HG02840 (cell line): ENCODE data around the gene CIC.

Experiments
- ATAC-seq: cut with Tn5 transposase; IDR thresholded peaks from one replicate; pipeline ENCODE4 v1.9.1; 2021; ENCODE audit warnings: mild to moderate bottlenecking, moderate library complexity, moderate number of reproducible peaks; ENCODE audit not compliant: unreplicated experiment, low FRiP score

The CIC gene

DNA sequence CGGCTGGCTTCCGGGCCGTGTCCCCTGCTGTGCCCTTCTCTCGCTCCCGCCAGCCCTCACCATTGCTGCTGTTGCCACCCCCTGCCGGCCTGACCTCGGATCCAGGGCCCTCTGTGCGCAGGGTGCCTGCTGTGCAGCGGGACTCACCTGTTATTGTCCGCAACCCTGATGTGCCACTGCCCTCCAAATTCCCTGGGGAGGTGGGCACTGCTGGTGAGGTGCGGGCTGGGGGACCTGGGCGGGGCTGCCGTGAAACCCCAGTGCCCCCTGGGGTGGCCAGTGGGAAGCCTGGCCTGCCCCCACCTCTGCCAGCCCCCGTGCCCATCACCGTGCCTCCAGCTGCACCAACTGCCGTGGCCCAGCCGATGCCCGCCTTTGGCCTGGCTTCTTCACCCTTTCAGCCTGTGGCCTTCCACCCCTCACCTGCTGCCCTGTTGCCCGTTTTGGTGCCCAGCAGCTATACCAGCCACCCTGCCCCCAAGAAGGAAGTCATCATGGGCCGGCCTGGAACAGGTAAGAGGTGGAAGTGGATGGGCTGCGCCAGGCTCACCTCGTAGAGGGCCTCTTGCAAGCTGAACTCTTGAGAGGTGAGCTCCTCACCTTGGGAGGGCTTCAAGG lies 5.1 kb downstream of the CIC start:
- ATAC-seq, result no peak

DNA sequence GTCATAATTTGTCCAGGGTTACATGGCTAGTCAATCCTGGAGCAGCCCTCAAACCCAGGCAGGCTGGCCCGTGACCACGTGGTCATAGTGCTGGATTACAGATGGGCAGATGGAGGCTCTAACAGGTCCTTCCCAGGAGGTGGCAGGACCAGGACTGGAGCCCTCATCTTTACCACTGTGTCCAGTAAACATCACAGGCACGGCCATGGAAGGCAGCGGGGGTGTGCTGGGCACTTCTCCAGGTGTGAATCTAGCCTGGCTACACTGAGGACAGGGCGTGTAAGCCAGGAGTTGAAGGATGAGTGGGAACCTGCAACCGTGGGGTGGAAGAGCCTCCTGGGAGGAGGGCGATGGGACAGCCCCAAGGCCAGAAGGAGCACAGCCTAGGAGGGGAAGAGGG lies 6.1 kb downstream of the CIC start:
- ATAC-seq, result no peak

DNA sequence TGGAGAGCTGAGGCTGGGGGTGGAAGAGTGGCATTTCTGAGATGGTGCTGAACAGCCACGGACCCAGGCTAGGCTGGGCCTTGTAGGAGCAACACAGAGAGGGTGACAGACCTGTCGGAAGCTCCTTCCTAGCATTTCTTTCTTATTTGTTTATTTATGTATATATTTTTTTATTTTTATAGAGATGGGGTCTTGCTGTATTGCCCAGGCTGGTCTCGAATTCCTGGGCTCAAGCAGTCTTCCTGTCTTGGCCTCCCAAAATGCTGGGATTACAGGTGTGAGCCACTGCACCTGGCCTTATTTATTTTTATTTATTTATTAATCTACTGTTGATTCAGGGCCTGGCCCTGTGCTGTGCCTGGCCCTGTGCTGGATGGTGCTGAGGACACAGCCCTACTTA lies 6.5 kb downstream of the CIC start:
- no peak for ATAC-seq

DNA sequence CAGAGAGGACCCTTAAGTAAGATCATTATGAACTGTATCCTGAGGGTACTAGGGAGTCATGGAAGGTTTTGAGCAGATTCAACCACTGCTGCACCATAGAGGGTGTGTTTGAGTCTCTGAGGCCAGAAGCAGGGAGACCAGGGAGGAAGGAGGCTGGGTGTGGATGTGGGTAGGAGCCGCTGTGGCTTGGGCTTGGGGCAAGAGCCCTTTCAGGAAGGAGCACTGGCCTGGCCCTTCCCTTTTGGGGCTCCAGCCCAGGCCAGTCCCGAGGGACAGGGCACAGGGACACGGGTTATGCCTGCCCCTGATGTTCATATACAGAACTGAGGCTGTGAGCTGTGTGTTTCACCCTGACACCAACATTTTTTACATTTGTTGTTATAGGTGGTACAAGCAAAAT lies 7.2 kb downstream of the CIC start:
- ATAC-seq, result no peak

DNA sequence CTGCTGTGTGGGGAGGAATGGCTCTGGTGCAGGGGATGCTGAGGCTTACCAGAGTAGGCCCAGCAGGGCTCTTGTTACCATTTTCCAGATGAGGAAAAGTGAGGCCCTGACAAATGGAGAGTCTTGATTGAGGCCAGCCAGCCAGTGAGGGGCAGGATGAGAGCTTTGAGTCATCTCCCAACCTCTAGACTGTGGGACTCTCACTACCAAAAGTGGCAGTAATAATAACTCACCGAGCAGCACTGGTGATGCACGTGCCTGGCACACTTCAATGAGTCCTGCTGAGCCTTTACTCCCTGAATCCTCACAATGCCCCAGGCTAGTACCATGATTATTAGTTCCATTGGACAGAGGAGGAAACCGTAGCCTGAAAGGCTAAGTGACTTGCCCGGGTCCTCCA lies 7.8 kb downstream of the CIC start:
- no peak for ATAC-seq

DNA sequence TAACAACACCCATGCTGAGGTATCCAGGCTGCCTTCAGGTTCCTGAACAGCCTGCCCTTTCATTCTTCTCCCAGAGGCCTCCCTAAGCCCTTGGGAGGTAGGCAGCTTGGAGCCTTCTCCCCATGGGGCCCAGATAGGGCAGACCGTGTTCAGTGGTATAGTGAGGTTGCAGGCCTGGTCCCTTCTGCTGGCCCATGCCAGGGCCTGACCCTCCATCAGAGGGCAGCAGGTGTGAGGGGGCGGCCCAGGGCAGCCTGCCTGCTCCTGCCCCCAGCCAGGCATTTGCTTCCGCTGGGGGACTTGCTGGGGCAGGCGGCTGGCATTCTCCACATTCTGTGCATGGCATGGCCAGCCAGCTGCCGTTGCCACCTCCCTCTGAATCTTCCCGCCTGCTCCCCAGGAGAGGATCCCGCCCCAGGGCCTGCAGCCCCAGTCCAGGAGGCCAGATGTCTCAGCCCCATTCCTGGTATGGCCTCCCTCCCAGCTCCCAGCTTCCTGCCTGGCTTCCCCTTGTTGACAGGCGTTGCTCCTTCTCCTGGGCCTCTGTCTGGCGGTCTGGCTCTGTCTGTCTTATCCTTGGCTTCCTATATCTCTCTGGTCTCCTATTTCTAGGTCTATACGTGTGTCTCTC lies 8.9 kb downstream of the CIC start:
- ATAC-seq, result no peak

DNA sequence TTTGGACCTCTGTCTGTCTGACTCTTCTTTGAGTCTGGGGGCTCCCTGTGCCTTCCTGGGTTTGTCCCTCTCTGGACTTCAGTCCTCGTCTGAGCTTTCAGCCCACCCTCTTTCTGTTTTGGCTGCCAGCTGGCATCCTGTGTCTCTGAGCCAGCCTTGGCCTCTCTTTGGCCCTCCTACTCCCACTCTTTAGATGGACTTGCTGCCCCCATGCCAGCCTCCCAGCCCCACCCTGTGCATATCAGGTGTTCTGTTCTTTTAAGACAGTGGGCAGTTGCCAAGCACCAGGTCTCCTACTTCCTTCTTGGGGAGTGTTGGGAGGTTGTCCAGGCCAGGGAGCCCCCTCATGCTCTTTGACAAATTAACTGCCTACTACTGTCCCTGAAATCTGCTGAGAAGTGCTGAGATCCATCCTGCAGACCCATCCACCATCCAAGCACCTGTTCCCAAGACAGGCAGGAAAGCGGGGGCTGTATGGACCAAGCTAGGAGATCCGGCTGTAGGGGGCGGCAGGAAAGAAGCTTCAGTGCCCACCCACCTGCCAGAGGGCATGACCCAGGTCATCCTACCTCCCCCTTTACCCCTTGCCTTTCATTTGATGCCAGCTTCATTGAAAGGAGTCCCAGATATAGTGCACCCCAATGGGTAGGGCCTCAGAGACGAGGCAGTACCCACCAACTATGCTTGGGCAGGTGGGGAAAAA lies 9.6 kb downstream of the CIC start:
- no peak for ATAC-seq

DNA sequence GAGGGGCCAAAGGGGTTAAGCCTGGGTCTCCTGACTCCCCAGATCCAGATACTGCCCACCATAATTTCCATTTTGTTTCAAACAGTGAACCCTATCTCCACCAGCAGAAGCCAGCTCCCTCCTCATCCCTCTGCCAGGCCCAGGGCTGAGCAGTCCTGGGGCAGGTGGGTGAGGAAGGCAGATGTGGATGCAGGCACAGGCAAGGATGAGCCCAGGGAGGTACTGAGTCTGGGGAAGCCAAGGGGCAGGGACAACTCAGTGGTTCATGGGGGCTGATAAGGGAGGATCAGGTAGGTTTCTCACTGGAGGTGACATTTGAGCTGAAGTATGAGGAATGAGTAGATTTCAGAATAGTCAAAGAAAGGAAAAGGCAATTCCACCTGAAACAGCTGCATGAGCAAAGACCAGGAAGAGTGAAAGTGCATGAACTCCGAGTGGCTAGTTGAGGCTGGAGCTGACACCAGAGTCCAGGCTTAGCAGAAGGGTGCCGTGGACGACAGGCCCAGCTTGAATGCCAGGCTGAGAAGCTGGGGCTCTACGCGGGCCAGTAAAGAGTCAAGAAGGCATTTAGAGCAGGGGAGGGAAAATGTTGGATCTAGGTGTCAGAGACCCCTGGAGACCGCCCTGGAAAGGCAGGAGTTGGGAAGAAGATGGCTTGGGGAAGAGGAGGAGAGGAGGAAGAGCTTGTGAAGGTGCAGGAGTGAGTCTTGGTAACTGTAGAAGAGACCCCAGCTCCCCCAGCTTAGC lies 10.3 kb downstream of the CIC start:
- no peak for ATAC-seq

DNA sequence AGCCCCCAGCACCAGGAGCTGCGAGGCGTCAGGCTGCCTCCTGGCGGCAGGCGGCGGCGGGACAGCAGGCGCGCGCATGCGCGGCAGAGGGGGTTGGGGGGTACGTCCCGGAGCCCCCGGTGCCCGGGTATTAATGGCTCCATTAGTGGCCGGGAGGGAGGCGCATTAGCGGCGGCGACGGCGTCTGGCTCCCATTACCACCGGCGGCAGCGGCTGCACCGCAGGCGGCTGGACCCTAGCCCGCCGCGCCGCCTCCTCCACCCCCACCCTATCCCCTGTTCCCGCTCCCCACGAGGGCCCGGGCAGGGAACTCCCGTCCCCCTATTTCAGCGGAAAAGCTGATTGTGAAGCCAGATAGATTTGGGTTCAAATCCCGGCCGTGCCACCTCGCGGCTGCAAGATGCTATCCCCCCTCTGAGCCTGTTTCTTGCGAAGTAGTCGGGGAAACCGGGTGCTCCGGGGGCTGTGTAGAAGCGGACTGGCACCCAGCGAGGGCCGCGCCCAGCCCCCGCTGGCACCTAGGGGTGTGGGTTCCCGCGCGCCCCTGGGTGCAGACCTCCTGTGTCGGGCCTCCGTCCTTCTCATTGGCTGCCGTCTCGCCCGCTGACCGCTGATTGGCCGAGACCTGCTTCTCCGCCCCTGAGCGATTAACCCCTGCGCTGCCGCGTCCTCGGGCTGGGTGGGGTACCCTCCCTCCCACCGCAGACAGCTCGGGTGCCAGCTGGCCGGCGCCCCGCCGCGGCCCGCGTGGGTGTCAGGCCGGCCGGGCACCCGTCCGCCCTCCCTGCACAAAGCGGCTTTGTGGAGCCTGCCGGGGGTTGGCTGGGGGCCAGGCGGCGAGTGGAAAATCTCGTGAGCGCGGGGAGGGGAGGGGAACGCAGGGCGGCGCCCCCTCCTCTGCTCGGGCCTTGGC lies 11.1 kb downstream of the CIC start:
- no peak for ATAC-seq

DNA sequence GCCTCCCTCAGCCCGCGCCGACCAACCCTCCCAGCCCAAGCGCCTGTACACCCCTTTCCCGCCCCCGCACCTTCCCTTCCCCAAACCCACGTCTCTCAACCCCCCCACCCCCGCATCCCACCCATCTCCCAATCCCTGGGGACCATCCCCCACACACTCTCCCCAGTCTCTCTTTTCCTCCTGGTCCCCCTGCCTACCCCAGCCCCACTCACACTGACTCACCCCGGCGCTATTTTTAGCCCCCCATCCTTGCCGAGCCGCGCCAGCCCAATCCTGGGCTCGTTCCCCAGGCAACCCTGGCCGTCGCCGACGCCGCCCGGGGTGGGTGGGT lies 11.7 kb downstream of the CIC start:
- no peak for ATAC-seq

DNA sequence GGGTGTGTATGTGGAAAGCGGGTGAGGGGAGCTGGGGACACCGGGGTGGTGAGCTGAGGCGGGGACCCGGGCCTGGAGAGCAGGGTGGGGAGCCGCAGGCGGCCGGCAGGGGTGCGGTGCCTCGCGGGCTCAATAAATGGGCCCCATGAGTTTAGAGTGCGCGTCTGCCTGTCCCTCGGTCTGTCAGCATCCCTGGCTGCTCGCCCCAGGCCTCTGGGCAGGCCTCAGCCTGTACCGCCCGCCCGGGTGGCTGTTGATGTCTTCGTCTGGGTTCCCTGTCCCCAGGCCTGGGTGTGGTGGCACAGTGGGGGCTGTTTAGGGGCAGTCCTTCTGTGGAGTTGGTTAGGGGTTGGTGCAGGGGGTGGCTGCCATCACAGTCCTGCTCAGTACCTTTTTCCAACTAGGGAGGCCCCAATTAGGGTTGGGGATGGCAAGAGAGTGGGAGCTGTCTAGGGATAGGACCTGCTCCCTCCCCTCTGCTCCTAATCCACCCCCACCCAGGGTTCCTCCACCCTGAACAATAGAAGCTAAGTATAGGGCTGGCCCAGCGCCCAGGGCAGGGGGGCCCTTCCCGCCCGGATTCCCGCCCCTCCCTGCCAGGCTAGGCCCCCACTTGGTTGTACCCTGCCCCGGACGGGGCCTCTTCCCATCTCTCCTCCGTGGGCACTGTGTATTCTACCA lies 12.2 kb downstream of the CIC start:
- no peak for ATAC-seq

DNA sequence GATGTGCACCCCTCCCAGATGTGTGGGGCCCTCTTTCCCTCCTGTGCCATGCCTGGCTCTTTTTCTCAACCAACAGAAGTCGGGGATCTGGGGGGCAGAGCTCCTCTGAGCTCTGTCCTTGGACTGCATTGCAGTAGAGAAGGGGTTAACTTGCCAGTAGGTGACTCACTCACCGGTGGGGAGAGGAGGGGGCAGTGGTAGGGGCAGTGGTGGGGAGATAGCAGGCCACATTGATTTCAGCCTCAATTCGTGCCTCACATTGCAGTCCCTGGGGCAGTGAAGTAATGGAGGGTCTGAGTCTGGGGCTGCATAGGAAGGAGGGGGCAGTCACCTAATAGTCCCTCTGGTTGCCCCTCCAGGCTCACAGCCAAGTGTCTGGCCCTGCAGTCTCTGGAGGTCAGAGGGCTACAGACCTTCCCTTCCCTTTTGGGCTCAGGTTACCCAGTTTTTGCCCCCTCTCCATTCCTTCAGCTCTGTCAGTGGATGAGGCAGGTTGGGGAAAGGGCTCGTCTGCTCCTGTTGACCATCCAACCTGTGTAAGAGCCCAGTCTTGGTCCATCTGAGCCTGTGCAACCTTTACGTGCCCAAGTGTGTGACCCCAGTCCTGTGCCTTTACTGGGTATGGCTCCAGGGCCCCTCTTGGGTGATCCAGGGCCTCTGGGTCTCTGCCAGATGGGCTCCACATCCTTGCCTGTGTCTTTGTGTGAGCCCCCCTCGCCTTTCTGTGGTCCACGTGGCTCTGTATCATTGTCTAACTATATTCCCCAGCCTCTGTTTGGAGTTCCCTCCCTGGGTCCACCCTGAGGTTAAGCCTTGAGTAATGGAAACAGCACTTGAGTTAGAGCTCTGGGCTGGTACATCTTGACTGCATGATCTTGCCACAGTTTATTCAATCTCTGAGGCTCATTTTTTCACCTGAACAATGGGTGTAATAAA lies 13.0 kb downstream of the CIC start:
- ATAC-seq, result no peak

DNA sequence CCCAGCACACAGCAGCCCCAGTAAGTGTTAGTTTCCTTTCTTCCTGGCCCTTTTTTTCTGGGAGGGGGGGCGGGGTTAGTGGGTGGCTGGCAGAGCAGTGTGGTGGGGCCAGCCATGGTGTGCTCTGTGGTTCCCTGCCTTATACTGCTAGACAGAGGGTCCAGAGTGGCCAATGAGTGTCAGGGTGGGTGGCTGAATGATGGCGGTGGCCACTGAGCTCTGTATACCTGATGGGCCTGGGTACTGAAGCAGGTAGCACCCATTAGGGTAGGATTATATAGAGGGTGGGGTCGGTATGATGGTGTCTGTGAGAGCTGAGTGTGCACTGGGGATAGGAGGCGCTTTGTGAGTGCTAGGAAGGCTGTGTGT lies 13.8 kb downstream of the CIC start:
- no peak for ATAC-seq

DNA sequence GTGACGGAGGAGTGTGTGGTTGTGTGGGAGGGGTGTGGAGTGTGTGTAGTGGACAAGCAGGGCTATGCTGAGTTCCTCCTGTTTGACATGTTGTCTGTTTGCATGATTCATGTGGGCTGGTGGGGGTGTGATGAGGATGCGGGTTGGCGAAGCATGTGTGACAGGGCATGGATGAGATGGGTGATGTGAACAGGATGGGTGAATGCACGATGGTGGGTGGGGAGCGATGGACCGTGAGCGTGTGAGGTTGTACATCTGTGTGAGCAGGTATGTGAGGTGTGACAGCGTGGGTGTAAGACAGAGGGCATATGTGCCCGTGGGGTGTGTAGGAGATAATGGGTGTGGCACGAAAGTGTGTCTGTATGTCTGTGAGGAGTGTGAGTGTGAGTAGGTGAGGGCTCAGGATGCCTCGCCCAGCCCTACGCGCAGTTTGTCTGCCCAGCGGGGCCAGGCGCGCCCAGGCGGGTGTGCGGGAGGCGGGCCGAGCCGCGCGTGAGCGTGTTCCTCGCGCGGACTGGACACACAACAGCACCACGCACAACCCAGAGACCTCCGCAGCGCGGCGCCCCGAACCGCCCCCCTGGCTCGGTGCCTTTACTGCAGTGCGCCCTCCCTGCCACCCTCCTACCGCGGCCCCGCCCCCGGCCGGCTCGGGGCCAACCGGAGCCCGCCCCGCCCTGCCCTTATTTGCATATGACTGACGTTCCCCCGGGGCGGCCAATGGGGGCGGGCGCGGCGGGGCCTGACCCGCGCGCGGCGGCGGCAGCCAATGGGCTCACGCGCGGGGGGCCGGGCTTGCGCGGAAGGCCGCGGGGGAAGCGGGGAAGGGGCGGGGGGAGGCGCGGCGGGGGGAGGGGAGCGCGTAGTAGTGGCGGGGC lies 14.4 kb downstream of the CIC start:
- ATAC-seq, result peak; percentile 51

DNA sequence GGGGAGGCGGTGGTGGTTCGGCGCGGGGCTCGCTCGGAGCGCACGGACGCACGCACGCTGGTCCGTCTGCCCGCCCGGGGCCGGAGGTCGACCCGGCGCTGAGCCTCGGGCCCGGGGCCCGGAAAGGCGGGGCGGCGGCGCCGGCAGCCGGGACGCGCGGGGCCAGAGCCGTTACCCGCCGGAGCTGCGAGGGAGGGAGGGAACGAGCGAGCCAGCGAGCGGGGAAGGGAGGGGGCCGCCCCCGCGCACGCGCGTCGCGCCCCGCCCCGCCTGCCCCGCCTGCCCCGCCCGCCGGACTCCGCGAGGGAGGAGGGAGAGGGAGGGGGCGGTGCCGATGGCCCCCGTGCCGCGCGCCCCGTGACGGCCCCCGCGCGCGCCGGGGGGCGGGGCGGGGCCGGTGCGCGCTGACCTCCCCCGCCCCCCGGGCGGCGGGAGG lies 15.0 kb downstream of the CIC start:
- peak; percentile 43 for ATAC-seq

DNA sequence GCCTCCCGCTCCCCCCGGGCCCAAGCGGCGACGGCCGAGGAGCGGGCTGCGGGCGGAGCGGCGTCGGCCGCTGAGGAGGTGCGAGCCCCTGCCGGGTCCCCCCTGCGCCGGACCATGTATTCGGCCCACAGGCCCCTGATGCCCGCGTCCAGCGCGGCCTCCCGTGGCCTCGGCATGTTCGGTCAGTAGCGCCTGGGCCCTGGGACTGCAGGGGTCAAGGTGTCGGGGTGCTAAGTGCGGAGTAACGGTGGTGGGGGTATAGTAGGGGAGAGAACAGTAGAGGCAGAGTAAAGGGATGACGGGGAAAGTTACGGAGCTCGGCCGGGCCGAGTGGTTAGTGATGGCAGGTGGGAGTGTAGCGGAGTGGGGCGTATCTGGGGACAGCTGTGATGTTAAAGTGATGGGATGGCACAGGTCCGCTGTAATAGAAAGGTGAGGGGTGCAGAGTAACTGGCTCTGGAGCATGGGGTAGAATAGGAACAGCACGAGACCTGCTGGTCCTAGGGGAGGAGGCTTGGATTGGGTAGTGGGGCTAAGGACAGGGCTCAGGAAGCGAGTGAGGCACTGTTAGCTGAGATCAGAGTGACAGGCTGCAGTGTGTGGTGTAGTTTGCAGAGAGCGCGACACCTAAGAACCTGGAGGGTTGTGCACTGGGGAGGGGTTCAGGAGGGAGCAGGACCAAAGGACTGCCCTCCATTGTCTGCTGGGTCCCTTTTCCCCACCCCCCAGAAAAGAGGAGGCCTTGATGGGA lies 15.7 kb downstream of the CIC start:
- no peak for ATAC-seq

DNA sequence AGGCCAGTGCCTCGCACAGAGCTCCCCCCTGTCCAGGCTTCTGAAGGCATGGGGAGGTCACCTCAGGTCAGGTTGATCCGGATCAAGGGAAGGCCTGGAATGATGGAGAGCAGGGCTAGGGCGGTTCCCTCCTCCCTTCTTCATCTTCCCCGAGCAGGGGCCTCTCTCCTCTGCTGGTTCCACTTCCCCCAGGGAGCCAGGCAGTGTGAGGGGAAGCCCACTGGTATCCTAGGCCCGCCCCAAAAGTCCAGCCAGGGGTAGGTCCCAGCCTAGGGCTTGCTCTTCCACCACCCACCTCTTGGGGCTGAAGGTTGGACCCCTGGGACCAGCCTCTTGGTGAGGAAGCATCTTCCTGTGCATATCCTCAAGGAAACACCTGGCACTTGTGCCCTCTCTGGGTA lies 16.5 kb downstream of the CIC start:
- ATAC-seq, result no peak
